ENCODE measurements around the gene GNB1L.

Gene GNB1L

GRCh38 chr22:19805821-19806212 lies 48.9 kb downstream of the GNB1L start:
- H3K27ac Mint-ChIP-seq: no peak overlapping the region
- H3K36me3 Mint-ChIP-seq (ENCODE audit: low read depth): peaks cover 45% of the 10 kb centered on the region
- H3K4me3 Mint-ChIP-seq: no peak overlapping the region
- no peaks in the 10 kb centered on the region for H3K9me3 Mint-ChIP-seq
- no peak for DNase-seq
- no peaks in the 10 kb centered on the region for H3K27me3 Mint-ChIP-seq
- H3K4me1 Mint-ChIP-seq (ENCODE audit: low read depth): no peaks in the 10 kb centered on the region

GRCh38 chr22:19803736-19804267 lies 50.9 kb downstream of the GNB1L start:
- H3K4me1 Mint-ChIP-seq (ENCODE audit: low read depth): no peaks in the 10 kb centered on the region
- peaks cover 47% of the 10 kb centered on the region for H3K36me3 Mint-ChIP-seq (ENCODE audit: low read depth)
- no peaks in the 10 kb centered on the region for H3K9me3 Mint-ChIP-seq
- no peak for DNase-seq
- no peak overlapping the region for H3K4me3 Mint-ChIP-seq
- H3K27ac Mint-ChIP-seq: no peak overlapping the region
- no peaks in the 10 kb centered on the region for H3K27me3 Mint-ChIP-seq

DNA sequence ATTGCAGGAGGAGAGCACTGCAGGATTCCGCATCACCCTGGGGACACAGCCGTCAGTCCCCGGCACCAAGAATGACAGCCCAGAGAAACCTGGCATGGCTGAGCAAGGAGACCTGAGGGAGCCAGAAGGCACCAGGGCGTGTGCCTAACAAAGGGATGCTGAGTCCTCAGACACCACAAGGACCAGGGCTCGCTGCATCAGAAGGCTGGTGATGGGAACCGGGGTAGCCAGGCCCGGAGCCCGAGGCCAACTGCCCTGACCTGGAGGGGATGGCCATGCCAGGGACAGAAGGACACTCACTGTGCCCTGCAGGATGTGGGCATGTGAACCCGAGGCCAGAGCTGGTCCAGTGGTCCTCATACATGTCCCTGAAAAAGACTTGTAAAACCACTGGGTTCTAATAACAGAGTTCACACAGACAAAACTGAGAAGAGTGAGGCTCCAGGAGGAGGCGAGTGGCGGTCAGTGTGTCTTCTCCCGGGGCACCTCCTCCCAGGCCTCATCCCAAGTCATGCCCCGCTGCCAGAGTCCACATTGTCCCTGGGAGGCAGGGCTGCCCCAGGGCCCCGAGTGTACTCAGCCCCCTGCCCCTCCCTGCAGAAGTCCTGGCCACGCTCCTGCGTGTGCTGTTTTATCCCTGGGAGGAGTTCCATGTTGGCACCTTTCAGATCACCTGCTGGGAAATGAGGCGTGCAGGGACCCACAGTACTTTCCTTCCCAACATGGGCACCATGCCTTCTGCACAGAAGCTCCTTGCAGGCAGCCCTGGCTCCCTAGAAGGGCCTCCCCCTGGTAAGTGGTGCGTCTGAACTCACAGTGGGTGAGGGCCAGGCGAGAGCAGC lies 51.6 kb downstream of the GNB1L start:
- no peak for DNase-seq
- Mint-ChIP-seq H3K4me3 (no peak overlapping the region), H3K27me3 (no peaks in the 10 kb centered on the region), H3K4me1 (ENCODE audit: low read depth) (no peaks in the 10 kb centered on the region), H3K27ac (no peak overlapping the region), H3K36me3 (ENCODE audit: low read depth) (peaks cover 45% of the 10 kb centered on the region), H3K9me3 (no peaks in the 10 kb centered on the region)

- H3K27me3 Mint-ChIP-seq: no peaks in the 10 kb centered on the region
- DNase-seq: no peak
- peaks cover 45% of the 10 kb centered on the region for H3K36me3 Mint-ChIP-seq (ENCODE audit: low read depth)
- H3K4me3 Mint-ChIP-seq: no peak overlapping the region
- H3K4me1 Mint-ChIP-seq (ENCODE audit: low read depth): no peaks in the 10 kb centered on the region
- H3K27ac Mint-ChIP-seq: no peak overlapping the region
- no peaks in the 10 kb centered on the region for H3K9me3 Mint-ChIP-seq
These were observed 52.4 kb downstream of the GNB1L start for GRCh38 chr22:19802001-19802893.

DNA sequence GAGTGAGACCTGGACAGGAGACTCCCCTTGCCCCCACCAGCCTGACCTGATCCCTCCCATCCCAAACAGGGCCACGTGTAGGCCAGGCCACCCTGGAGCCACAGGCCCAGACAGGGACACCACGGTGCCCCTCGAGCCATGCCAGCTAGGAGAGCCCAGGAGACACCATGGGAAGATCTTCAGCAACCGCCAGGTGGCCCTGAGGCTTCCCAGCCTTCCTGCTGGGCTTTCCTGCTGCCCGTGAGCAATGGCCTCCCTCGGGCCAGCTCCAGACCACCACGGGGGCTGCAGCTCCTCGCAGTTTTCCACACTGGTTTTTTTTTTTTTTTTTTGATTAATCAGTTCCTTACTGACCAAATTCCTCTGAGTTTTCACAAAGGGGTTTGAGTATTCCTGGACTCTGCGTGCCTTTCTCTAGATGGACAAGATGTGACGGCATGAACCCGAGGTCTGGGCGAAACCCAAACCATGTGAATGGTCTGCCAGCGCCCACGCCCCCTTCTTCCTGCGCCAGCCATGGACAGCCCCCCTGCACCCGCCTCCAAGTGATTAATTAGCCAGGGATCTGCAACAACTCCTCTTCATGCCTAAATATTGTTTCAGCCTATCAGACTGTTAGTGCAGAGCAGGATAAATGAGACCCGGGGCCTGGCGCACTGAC lies 53.2 kb downstream of the GNB1L start:
- Mint-ChIP-seq H3K27me3 (no peaks in the 10 kb centered on the region), H3K9me3 (no peaks in the 10 kb centered on the region), H3K27ac (no peak overlapping the region), H3K4me3 (no peak overlapping the region), H3K36me3 (ENCODE audit: low read depth) (peaks cover 40% of the 10 kb centered on the region), H3K4me1 (ENCODE audit: low read depth) (no peaks in the 10 kb centered on the region)
- no peak for DNase-seq

DNA sequence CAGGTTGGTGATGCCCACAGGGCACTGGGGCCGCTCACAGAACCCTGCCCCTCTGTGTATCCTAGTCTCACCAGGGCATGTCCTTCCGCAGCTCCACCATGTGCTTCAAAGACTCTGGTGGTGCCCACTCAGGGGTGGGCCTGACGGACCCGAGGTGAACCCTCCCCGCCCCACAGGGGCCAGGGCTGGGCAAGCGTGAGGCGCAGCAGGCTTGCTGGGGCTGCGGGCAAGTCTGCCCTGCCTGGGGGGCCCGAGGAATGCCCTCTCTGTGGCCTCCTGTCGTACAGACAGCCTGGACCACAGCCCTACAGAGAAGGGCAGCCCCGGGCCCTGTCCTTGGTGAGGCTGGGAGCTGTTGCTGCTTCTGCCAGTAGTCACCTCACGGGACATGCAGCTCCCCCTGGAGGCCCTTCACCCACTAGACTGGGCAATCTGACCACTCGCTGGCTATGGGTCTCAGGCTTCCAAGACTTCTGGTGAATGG lies 53.9 kb downstream of the GNB1L start:
- no peak overlapping the region for H3K27ac Mint-ChIP-seq

GRCh38 chr22:19800306-19800705 lies 54.4 kb downstream of the GNB1L start:
- H3K27me3 Mint-ChIP-seq: no peaks in the 10 kb centered on the region
- no peak overlapping the region for H3K27ac Mint-ChIP-seq
- H3K36me3 Mint-ChIP-seq (ENCODE audit: low read depth): peaks cover 35% of the 10 kb centered on the region
- peaks cover 2% of the 10 kb centered on the region for H3K4me1 Mint-ChIP-seq (ENCODE audit: low read depth)
- no peak for DNase-seq
- H3K9me3 Mint-ChIP-seq: no peaks in the 10 kb centered on the region
- no peak overlapping the region for H3K4me3 Mint-ChIP-seq

More for the DNA sequence above, 53.9 kb downstream of the GNB1L start:
- Mint-ChIP-seq H3K27me3 (no peaks in the 10 kb centered on the region), H3K9me3 (no peaks in the 10 kb centered on the region), H3K36me3 (ENCODE audit: low read depth) (peaks cover 34% of the 10 kb centered on the region), H3K4me1 (ENCODE audit: low read depth) (no peaks in the 10 kb centered on the region), H3K4me3 (no peak overlapping the region)
- no peak for DNase-seq

DNA sequence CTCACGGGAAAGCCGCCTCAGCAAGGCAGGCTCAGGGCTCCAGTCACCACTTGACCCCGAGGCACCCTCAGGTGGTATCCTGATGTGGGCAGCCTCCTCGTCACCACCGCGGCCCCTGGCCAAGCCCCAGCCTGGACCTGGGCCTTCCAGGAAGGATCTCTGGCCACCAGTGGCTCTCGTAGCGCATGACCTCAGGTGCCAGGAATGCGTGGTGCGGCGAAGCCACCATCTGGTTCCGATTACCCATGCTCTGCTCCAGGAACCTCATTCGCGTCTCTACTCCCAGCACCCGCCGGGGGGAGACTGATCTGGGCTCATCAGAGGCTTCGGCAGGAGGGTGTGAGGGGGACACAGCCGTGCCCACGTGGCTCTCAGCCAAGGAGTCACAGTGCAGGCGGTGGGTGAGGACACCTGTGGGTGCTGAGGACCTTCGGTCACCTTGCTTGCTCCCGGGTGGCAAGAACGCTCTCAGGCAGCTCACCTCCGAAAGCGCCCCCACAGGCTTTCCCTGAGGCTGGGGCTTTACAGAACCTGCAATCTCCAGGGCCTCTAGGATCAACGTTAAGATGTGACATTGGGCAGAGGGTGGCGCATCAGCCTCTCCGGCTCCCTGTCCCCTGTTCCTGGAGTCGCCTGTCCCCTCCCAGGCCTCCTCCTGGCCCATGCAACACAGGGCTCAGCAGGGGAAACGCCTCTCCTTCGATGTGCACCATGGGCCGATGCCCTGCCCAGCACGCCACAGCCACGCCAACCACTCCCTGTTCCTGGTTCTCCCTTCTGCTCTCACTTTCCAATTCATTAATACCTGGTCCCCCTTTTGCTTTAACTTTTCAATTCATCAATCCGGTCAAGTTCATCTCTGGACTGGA lies 55.1 kb downstream of the GNB1L start:
- Mint-ChIP-seq H3K36me3 (ENCODE audit: low read depth) (peaks cover 33% of the 10 kb centered on the region), H3K4me3 (no peak overlapping the region), H3K4me1 (ENCODE audit: low read depth) (peaks cover 7% of the 10 kb centered on the region), H3K27me3 (no peaks in the 10 kb centered on the region), H3K27ac (no peak overlapping the region), H3K9me3 (no peaks in the 10 kb centered on the region)
- DNase-seq: no peak

DNA sequence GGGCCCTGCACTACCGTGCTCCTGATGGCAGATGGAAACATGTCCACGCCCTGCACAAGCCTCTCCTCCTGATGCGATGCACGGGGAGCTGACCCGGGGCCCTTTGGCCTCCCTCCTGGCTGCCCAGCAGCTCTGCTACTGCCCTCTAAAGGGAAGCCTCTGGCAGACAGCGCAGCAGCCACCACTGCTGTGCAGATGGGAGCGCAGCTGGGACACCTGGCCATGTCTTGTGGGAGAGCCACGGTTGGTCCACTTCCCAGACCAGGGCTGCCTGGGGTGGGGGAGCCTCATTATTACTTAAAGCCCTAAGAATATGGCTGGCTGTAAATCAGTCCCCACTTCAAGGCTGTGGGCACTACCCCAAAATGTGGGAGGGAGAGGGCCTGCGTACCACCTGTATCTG lies 55.8 kb downstream of the GNB1L start:
- Mint-ChIP-seq H3K4me3 (no peak overlapping the region), H3K27ac (no peak overlapping the region), H3K4me1 (ENCODE audit: low read depth) (peaks cover 7% of the 10 kb centered on the region), H3K27me3 (no peaks in the 10 kb centered on the region), H3K36me3 (ENCODE audit: low read depth) (peaks cover 38% of the 10 kb centered on the region), H3K9me3 (no peaks in the 10 kb centered on the region)
- no peak for DNase-seq

DNA sequence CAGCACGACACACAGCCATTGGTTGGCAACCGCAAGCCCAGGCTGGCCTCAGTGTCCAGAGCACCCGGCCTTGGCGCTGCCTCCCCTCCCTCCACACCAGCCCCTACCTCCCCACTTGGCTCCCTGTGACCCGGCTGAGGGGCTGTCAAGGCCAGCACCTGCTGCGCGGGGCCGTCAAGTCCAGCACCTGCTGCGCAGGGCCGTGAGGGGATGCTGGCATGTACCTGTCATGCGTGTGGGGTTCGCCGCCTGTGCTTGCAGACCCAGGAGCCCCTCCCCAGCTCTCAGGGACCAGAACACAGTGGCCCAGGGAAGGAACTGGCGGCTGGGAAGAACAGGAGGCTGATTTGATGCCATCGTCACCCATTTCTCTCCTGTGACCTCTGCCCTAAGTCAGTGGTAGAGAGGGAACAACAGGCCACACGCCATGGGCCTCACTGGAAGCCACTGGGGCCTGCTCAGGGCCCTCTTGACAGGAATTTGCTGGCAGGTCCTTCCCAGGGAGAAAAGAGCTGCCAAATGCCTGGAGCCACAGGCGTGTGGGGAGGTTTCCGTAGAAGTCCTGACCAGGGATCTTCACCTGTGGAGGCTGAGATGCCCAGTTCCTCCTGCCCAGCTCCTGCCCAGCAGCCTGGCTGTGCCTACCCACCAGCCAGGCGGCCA lies 56.5 kb downstream of the GNB1L start:
- Mint-ChIP-seq H3K4me1 (ENCODE audit: low read depth) (peaks cover 7% of the 10 kb centered on the region), H3K27ac (no peak overlapping the region), H3K27me3 (no peaks in the 10 kb centered on the region)

GRCh38 chr22:19797086-19798002 lies 57.3 kb downstream of the GNB1L start:
- no peak overlapping the region for H3K4me3 Mint-ChIP-seq
- H3K9me3 Mint-ChIP-seq: no peaks in the 10 kb centered on the region
- no peak overlapping the region for H3K27ac Mint-ChIP-seq
- DNase-seq: no peak
- no peaks in the 10 kb centered on the region for H3K27me3 Mint-ChIP-seq
- peaks cover 38% of the 10 kb centered on the region for H3K36me3 Mint-ChIP-seq (ENCODE audit: low read depth)
- peaks cover 7% of the 10 kb centered on the region for H3K4me1 Mint-ChIP-seq (ENCODE audit: low read depth)

More for the DNA sequence above, 56.5 kb downstream of the GNB1L start:
- no peaks in the 10 kb centered on the region for H3K9me3 Mint-ChIP-seq
- H3K4me3 Mint-ChIP-seq: no peak overlapping the region
- H3K36me3 Mint-ChIP-seq (ENCODE audit: low read depth): peaks cover 40% of the 10 kb centered on the region
- DNase-seq: no peak

DNA sequence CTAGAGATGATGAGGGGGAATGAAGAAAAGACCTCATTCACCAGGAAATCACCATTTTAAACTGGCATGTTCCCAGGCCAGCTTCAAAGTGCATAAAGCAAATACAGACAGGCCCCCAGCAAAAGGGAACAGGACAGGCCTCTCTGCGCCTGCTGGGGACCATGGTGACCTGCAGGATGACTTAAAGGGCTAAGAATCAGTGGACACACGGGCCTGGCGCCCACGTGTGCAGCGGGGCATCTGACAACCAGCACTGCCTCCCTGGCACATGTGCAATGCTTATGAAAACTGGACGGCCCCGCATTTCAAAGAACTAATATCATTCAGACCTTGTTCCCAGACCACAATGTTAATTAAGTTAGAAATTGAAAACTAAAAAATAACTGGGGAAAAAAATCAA lies 58.5 kb downstream of the GNB1L start:
- Mint-ChIP-seq H3K36me3 (ENCODE audit: low read depth) (peaks cover 38% of the 10 kb centered on the region), H3K27me3 (no peaks in the 10 kb centered on the region), H3K9me3 (no peaks in the 10 kb centered on the region), H3K4me1 (ENCODE audit: low read depth) (peaks cover 7% of the 10 kb centered on the region), H3K4me3 (no peak overlapping the region), H3K27ac (no peak overlapping the region)
- DNase-seq: no peak

All from activated T-cell treated with anti-CD3 and anti-CD28 coated beads, Interleukin-2, amount 50 U/mL, for 24 hours (primary cell).